Nephron progenitor cell (in vitro differentiated cells): Measurements from ENCODE around the gene LUZP1.

Experiments used
- DNase-seq: peaks from one replicate; pipeline ENCODE4 v3.0.0; 2021
- H3K27ac Mint-ChIP-seq: 2 replicates; pipeline ENCODE4 v1.8.0; 2021; ENCODE audit warnings: mild to moderate bottlenecking, moderate library complexity, mixed read lengths
- H3K27me3 Mint-ChIP-seq: 2 replicates; pipeline ENCODE4 v1.8.0; 2021; ENCODE audit warnings: mild to moderate bottlenecking, low read depth, mixed read lengths; ENCODE audit not compliant: poor library complexity
- H3K36me3 Mint-ChIP-seq: 2 replicates; pipeline ENCODE4 v1.8.0; 2021; ENCODE audit warnings: low read depth, mixed read lengths
- H3K4me1 Mint-ChIP-seq: 2 replicates; pipeline ENCODE4 v1.8.0; 2021; ENCODE audit warnings: mixed read lengths
- H3K4me3 Mint-ChIP-seq: 2 replicates; pipeline ENCODE4 v1.8.0; 2021; ENCODE audit warnings: mild to moderate bottlenecking, moderate library complexity, mixed read lengths
- H3K9me3 Mint-ChIP-seq: 2 replicates; pipeline ENCODE4 v1.8.0; 2021; ENCODE audit warnings: mild to moderate bottlenecking, moderate library complexity, mixed read lengths
- CTCF ChIP-seq: fragments of 200-600 bp; sonication (generic); IDR thresholded peaks from 2 replicates; pipeline ENCODE4 v1.5.0; 2021; ENCODE audit warnings: antibody characterized with exemption

The LUZP1 gene

GRCh38 chr1:23126200-23126599 lies 42.5 kb downstream of the LUZP1 start:
- no peak overlapping the region for H3K4me3 Mint-ChIP-seq

GRCh38 chr1:23125489-23125888 lies 43.2 kb downstream of the LUZP1 start:
- Mint-ChIP-seq H3K27me3 (no peaks in the 10 kb centered on the region), H3K36me3 (peaks cover 10% of the 10 kb centered on the region), H3K9me3 (no peaks in the 10 kb centered on the region), H3K4me1 (peaks cover 21% of the 10 kb centered on the region), H3K27ac (peak overlapping the region; percentile 49), H3K4me3 (no peak overlapping the region)
- no peak for DNase-seq
- no peak for TF ChIP-seq CTCF

More at GRCh38 chr1:23126200-23126599, 42.5 kb downstream of the LUZP1 start:
- Mint-ChIP-seq H3K4me1 (peaks cover 21% of the 10 kb centered on the region), H3K27me3 (no peaks in the 10 kb centered on the region), H3K27ac (no peak overlapping the region), H3K9me3 (no peaks in the 10 kb centered on the region), H3K36me3 (peaks cover 13% of the 10 kb centered on the region)
- no peak for TF ChIP-seq CTCF
- DNase-seq, result no peak

- Mint-ChIP-seq H3K36me3 (peaks cover 7% of the 10 kb centered on the region), H3K27ac (no peak overlapping the region), H3K4me3 (no peak overlapping the region), H3K9me3 (no peaks in the 10 kb centered on the region), H3K27me3 (no peaks in the 10 kb centered on the region), H3K4me1 (peaks cover 21% of the 10 kb centered on the region)
- no peak for TF ChIP-seq CTCF
- no peak for DNase-seq
Observed at GRCh38 chr1:23124259-23125026, 44.2 kb downstream of the LUZP1 start.

DNA sequence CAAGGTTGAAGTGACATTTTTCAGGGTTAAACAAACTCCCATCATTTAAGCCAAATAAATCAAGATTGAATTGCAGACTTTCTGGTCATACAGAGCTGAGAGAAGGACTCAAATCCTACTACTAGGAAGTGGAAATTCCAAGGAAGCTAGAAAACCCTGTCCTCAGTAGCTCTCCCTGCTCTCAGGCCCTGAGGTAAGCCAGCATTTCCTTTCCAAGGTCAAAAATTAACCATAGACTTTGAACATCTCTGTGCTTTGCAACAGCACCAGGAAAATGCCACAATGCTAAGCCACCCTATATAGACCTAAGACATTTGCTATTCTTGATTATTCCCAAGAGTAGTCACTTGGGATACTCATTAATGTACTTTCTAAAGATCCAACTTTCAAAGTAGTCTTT lies 45.1 kb downstream of the LUZP1 start:
- H3K27me3 Mint-ChIP-seq, result no peaks in the 10 kb centered on the region

GRCh38 chr1:23122796-23123195 lies 45.9 kb downstream of the LUZP1 start:
- H3K27me3 Mint-ChIP-seq, result no peaks in the 10 kb centered on the region
- DNase-seq, result no peak
- TF ChIP-seq CTCF, result no peak
- H3K9me3 Mint-ChIP-seq, result no peaks in the 10 kb centered on the region
- peaks cover 21% of the 10 kb centered on the region for H3K4me1 Mint-ChIP-seq
- peak overlapping the region; percentile 12 for H3K27ac Mint-ChIP-seq
- H3K4me3 Mint-ChIP-seq, result no peak overlapping the region
- H3K36me3 Mint-ChIP-seq, result no peaks in the 10 kb centered on the region

More for the DNA sequence above, 45.1 kb downstream of the LUZP1 start:
- H3K27ac Mint-ChIP-seq, result peak overlapping the region; percentile 22
- DNase-seq, result no peak
- H3K36me3 Mint-ChIP-seq, result no peaks in the 10 kb centered on the region
- peaks cover 21% of the 10 kb centered on the region for H3K4me1 Mint-ChIP-seq
- H3K4me3 Mint-ChIP-seq, result no peak overlapping the region
- no peak for TF ChIP-seq CTCF
- H3K9me3 Mint-ChIP-seq, result no peaks in the 10 kb centered on the region
